Spleen (tissue), 7 donors: ENCODE results near the gene IL3RA.

ENCODE experiments used
- POLR2A ChIP-seq, 3 donors: fragments of 450-650 bp; IDR thresholded peaks; one replicate each; pipeline ENCODE4 v1.5.1; 2017; ENCODE audit warnings: antibody characterized with exemption in 3 of 3, mild to moderate bottlenecking in 1 of 3
- TF ChIP-seq, protein P1 (sequence below), 11 experiments: fragments of 200-600 bp in 7 of 11; fragments of 450-650 bp in 4 of 11; sonication (generic) in 4 of 11; IDR thresholded peaks in 8 of 11; conservative IDR thresholded peaks in 3 of 11; 1 replicate in 7 of 11; 2 replicates in 4 of 11; pipeline versions ENCODE4 v1.4.0 to v1.8.0; 2016 to 2021; ENCODE audit warnings: antibody characterized with exemption in 11 of 11, inconsistent platforms in 4 of 11, mild to moderate bottlenecking in 1 of 11
- donor health status: DM: no; HTN: no; CAD: no; lungs with moderate emphysema.
- donor health status: DM: no; HTN: no; CAD: no.
- donor health status: DM: no; HTN: no; CAD: no.

DNA sequence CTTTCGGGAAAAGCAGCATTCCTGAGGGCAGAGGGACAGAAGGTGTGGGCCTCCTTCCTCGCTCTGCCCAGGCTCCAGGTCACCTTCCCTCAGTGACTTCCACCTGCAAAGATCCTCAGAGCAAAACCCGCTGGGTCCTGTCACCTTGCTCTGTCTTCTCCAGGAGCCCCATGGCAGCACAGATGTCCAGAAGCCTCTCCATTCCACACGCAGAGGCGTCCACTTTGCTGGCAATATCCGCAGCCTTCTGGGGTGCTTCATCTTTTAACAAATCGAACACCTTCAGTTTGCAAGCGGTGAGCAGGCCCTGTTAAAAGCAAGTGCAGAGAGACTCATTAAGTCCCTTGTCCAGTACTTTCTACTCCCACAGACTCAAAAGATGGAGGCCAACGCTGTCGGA, 88.8 kb downstream of the IL3RA start:
- TF ChIP-seq, protein P1, sequence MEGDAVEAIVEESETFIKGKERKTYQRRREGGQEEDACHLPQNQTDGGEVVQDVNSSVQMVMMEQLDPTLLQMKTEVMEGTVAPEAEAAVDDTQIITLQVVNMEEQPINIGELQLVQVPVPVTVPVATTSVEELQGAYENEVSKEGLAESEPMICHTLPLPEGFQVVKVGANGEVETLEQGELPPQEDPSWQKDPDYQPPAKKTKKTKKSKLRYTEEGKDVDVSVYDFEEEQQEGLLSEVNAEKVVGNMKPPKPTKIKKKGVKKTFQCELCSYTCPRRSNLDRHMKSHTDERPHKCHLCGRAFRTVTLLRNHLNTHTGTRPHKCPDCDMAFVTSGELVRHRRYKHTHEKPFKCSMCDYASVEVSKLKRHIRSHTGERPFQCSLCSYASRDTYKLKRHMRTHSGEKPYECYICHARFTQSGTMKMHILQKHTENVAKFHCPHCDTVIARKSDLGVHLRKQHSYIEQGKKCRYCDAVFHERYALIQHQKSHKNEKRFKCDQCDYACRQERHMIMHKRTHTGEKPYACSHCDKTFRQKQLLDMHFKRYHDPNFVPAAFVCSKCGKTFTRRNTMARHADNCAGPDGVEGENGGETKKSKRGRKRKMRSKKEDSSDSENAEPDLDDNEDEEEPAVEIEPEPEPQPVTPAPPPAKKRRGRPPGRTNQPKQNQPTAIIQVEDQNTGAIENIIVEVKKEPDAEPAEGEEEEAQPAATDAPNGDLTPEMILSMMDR (IDR thresholded peaks at IDR 0.05 in 8 of 11, conservative IDR thresholded peaks at IDR 0.05 in 3 of 11), result no peak
- TF ChIP-seq POLR2A (IDR thresholded peaks at IDR 0.05), result no peak
